Breast epithelium (tissue), 4 donors: ENCODE data around the gene CST5. TPM values are rescaled to one million over a fixed set of nuclear protein-coding genes. Genes with fewer than 3 reads are reported as not detected.

ENCODE experiments used
- DNase-seq, 2 donors: peaks; one replicate each; pipeline ENCODE4 v3.0.0-alpha.2; 2019; ENCODE audit warnings: low spot score in 2 of 2
- H3K27ac ChIP-seq, 2 donors: fragments of 200-600 bp; sonication (generic) in 1 of 2; one replicate each; pipeline ENCODE4 v1.5.1; 2016 to 2019; ENCODE audit warnings: mild to moderate bottlenecking in 1 of 2
- H3K27me3 ChIP-seq, 2 donors: fragments of 200-600 bp; sonication (generic) in 1 of 2; one replicate each; pipeline versions ENCODE4 v1.5.1 to v1.6.0; 2017 to 2019; ENCODE audit warnings: control low read depth in 1 of 2, mild to moderate bottlenecking in 1 of 2
- H3K36me3 ChIP-seq: fragments of 200-600 bp; one replicate; pipeline ENCODE4 v1.5.1; 2019
- H3K4me1 ChIP-seq, 2 donors: fragments of 200-600 bp; sonication (generic); one replicate each; pipeline ENCODE4 v1.5.1; 2016 to 2019; ENCODE audit warnings: control low read depth in 1 of 2
- H3K4me3 ChIP-seq, 3 donors: fragments of 200-600 bp; sonication (generic); 1 replicate in 2 of 3; 2 replicates in 1 of 3; pipeline ENCODE4 v1.5.1; 2016 to 2019; ENCODE audit warnings: mild to moderate bottlenecking in 3 of 3, moderate library complexity in 2 of 3
- H3K9me3 ChIP-seq, 2 donors: fragments of 200-600 bp; sonication (generic) in 1 of 2; one replicate each; pipeline ENCODE4 v1.5.1; 2016 to 2019; ENCODE audit warnings: control low read depth in 1 of 2
- CTCF ChIP-seq, 3 donors: fragments of 450-650 bp; IDR thresholded peaks; one replicate each; pipeline ENCODE4 v1.5.1; 2016 to 2017; ENCODE audit warnings: antibody characterized with exemption in 3 of 3, mild to moderate bottlenecking in 3 of 3, moderate library complexity in 3 of 3
- POLR2A ChIP-seq: fragments of 450-650 bp; IDR thresholded peaks from one replicate; pipeline ENCODE4 v1.6.1; 2016; ENCODE audit warnings: antibody characterized with exemption, mild to moderate bottlenecking, moderate library complexity
- POLR2AphosphoS5 ChIP-seq, 3 donors: sonication (generic); formaldehyde crosslinking; IDR thresholded peaks; one replicate each; pipeline ENCODE4 v1.6.1; 2017; ENCODE audit warnings: antibody characterized with exemption in 3 of 3
- intact Hi-C: fragments of 100-400 bp; cut with DNase I; formaldehyde crosslinking; loops from one replicate; pipeline ENCODE4 v1.15.1; 2023; ENCODE audit warnings: low total_unique reads
- total RNA-seq, 3 donors: library from RNA; depleted of rRNA; stranded (reverse); fragments of >200 nt; gene quantifications; one replicate each; pipeline ENCODE4 v1.1.0, GENCODE V29; 2016

The CST5 gene
- total RNA-seq, 3 donors from 2014 or later, result not detected

GRCh38 chr20:23874747-23875146 lies 4.8 kb downstream of the CST5 start:
- peaks cover 0 to 8% of the 10 kb centered on the region in 2 donors for H3K27me3 ChIP-seq
- DNase-seq, result no peak
- no peak overlapping the region for H3K4me3 ChIP-seq
- H3K4me1 ChIP-seq, result no peaks in the 10 kb centered on the region
- H3K36me3 ChIP-seq, result no peaks in the 10 kb centered on the region
- no peaks in the 10 kb centered on the region for H3K9me3 ChIP-seq
- intact Hi-C loops, result no loop called here
- no peak overlapping the region for H3K27ac ChIP-seq
- no peak for TF ChIP-seq POLR2A
- no peak for TF ChIP-seq POLR2AphosphoS5 (IDR thresholded peaks at IDR 0.05)
- TF ChIP-seq CTCF (IDR thresholded peaks at IDR 0.05), result no peak

- Histone ChIP-seq H3K27me3 (peaks cover 0 to 16% of the 10 kb centered on the region in 2 donors), H3K27ac (no peak overlapping the region), H3K36me3 (no peaks in the 10 kb centered on the region), H3K9me3 (no peaks in the 10 kb centered on the region), H3K4me3 (no peak overlapping the region), H3K4me1 (no peaks in the 10 kb centered on the region)
- TF ChIP-seq CTCF (IDR thresholded peaks at IDR 0.05) (no peak), POLR2A (no peak), POLR2AphosphoS5 (IDR thresholded peaks at IDR 0.05) (no peak)
- no peak for DNase-seq
- intact Hi-C loops, result no loop called here
Observed at GRCh38 chr20:23873370-23874015, 6.1 kb downstream of the CST5 start.

GRCh38 chr20:23872065-23872464 lies 7.5 kb downstream of the CST5 start:
- Histone ChIP-seq H3K27ac (no peak overlapping the region), H3K4me1 (no peaks in the 10 kb centered on the region), H3K36me3 (no peaks in the 10 kb centered on the region), H3K9me3 (no peaks in the 10 kb centered on the region), H3K4me3 (no peak overlapping the region), H3K27me3 (peaks cover 0 to 21% of the 10 kb centered on the region in 2 donors)
- intact Hi-C loops, result no loop called here
- TF ChIP-seq POLR2AphosphoS5 (IDR thresholded peaks at IDR 0.05) (no peak), POLR2A (no peak), CTCF (IDR thresholded peaks at IDR 0.05) (no peak)
- no peak for DNase-seq

GRCh38 chr20:23870461-23870860 lies 9.1 kb downstream of the CST5 start:
- no peak overlapping the region for H3K4me3 ChIP-seq
- DNase-seq, result no peak
- TF ChIP-seq POLR2A, result no peak
- no peak for TF ChIP-seq POLR2AphosphoS5 (IDR thresholded peaks at IDR 0.05)
- TF ChIP-seq CTCF (IDR thresholded peaks at IDR 0.05), result no peak
- intact Hi-C loops, result no loop called here
- no peaks in the 10 kb centered on the region for H3K4me1 ChIP-seq
- peaks cover 0 to 26% of the 10 kb centered on the region in 2 donors for H3K27me3 ChIP-seq
- no peak overlapping the region for H3K27ac ChIP-seq
- H3K36me3 ChIP-seq, result no peaks in the 10 kb centered on the region
- H3K9me3 ChIP-seq, result no peaks in the 10 kb centered on the region

GRCh38 chr20:23869520-23869919 lies 10.0 kb downstream of the CST5 start:
- TF ChIP-seq POLR2AphosphoS5 (IDR thresholded peaks at IDR 0.05), result no peak
- no peak for TF ChIP-seq POLR2A
- TF ChIP-seq CTCF (IDR thresholded peaks at IDR 0.05), result no peak
- intact Hi-C loops, result loop anchor here (5.0 kb wide), 1 partner anchor 988 kb away; no protein-coding TSS in a partner anchor
- Histone ChIP-seq H3K4me1 (no peaks in the 10 kb centered on the region), H3K9me3 (no peaks in the 10 kb centered on the region), H3K27me3 (peaks cover 0 to 26% of the 10 kb centered on the region in 2 donors), H3K36me3 (no peaks in the 10 kb centered on the region), H3K4me3 (no peak overlapping the region), H3K27ac (no peak overlapping the region)
- DNase-seq, result no peak
